ENCODE data around the gene CAPN15.

Gene CAPN15

DNA sequence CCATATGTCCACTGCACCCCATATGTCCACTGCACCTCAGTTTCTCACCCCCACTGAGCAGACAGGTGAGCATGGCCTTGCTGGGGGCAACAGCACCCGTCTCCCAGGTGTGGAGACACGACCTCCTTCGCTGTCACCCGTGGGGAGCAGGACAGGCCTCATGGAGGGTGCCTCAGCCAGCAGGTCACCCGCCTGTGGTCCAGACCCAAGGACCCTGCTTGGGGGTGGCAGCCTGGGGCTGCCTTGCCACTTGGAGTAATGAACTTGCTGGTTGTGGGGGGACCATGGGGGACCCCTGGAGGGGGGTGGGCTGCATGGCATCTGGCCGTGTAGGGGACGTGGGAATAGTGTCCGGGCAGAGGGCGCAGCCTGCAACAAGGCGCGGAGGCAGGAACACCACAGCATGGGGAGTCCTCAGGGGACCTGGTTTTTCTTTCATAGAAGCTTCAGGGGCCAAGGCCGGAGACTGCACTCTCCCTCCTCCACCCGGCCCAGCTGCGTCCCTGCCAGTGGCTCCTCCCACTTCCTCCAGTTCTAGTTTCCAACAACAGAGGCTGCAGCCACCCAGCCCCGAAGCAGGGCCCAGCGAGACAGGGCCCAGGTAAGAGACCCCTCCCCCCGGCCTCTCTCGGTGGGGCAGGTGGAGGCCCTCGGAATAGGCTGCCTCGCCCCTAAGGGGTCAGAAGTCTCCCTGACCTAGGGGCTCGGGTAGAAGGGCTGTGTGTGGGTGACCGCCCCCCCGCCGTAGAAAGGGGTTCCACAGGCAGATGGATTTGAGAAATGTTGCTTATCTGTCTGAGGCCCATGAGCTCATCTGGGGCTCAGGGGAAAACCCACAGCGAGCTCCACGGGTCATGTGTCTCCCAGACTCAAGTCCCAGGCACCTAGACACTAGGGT is 39.2 kb downstream of the CAPN15 start, which contains the start of gene NHLRC4:
TSS of gene NHLRC4 (plus strand) at position 531 of the 898 bp plus-strand sequence. CDS start 1,043 bp downstream, outside the sequence.
- ATAC-seq: peak; percentile 61
- TF ChIP-seq, protein P1, sequence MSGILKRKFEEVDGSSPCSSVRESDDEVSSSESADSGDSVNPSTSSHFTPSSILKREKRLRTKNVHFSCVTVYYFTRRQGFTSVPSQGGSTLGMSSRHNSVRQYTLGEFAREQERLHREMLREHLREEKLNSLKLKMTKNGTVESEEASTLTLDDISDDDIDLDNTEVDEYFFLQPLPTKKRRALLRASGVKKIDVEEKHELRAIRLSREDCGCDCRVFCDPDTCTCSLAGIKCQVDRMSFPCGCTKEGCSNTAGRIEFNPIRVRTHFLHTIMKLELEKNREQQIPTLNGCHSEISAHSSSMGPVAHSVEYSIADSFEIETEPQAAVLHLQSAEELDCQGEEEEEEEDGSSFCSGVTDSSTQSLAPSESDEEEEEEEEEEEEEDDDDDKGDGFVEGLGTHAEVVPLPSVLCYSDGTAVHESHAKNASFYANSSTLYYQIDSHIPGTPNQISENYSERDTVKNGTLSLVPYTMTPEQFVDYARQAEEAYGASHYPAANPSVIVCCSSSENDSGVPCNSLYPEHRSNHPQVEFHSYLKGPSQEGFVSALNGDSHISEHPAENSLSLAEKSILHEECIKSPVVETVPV (CRISPR knock-in tag; IDR thresholded peaks at IDR 0.05): no peak
- TF ChIP-seq RARB (CRISPR knock-in tag; IDR thresholded peaks at IDR 0.05) (no peak), ZNF565 (CRISPR knock-in tag; conservative IDR thresholded peaks at IDR 0.05; ENCODE audit: low read depth) (no peak), PPARA (CRISPR knock-in tag; IDR thresholded peaks at IDR 0.05; ENCODE audit: borderline replicate concordance) (no peak), ZFP3 (CRISPR knock-in tag; IDR thresholded peaks at IDR 0.05) (no peak), ISL1 (CRISPR knock-in tag; IDR thresholded peaks at IDR 0.05) (no peak), TOX (CRISPR knock-in tag; IDR thresholded peaks at IDR 0.05; ENCODE audit: borderline replicate concordance) (no peak), ZC3H10 (CRISPR knock-in tag; IDR thresholded peaks at IDR 0.05) (no peak)
- TF ChIP-seq, protein P2, sequence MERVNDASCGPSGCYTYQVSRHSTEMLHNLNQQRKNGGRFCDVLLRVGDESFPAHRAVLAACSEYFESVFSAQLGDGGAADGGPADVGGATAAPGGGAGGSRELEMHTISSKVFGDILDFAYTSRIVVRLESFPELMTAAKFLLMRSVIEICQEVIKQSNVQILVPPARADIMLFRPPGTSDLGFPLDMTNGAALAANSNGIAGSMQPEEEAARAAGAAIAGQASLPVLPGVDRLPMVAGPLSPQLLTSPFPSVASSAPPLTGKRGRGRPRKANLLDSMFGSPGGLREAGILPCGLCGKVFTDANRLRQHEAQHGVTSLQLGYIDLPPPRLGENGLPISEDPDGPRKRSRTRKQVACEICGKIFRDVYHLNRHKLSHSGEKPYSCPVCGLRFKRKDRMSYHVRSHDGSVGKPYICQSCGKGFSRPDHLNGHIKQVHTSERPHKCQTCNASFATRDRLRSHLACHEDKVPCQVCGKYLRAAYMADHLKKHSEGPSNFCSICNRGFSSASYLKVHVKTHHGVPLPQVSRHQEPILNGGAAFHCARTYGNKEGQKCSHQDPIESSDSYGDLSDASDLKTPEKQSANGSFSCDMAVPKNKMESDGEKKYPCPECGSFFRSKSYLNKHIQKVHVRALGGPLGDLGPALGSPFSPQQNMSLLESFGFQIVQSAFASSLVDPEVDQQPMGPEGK (CRISPR knock-in tag; IDR thresholded peaks at IDR 0.05; ENCODE audit: borderline replicate concordance): no peak

DNA sequence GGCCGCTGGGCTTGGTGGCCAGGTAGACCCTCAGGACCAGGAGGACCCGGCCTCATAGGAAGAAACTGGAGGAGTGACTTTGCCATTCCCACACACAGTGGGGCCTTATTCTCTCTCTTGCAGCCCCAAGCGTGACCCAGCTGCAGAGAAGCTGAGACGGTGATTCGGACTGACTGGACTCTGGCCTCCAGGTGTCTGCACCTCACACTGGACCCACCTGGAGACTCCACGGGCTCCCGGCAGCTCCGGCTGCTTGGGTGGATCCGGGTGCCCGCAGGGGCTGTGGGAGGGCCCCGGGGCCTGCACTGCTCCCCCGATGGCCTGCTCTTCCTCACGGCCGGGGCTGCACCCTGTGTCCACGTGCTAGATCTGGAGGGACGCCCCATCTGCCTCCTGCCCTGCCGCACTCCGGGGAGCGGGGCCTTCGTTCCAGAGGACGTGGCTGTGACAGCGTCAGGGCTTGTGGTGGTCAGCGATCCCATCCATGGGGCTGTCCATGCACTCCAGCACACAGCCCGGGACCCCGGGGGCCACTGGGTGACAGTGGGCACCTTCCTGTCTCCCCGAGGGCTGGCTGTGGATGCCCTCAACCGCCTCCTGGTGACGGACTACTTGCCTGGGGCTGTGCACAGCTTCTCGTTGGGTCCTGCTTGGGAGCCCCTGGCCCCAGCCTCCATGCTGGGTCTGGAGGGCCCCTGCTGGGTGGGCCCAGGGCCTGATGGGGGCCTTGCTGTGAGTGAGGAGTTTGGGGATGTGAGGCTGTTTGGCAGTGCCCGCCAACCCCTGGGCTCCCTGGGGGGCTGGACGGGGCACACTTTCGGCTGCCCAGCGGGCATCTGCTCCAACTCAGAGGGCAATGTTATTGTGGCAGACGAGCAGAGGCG is 40.1 kb downstream of the CAPN15 start:
- TF ChIP-seq, protein P2 (CRISPR knock-in tag; IDR thresholded peaks at IDR 0.05; ENCODE audit: borderline replicate concordance): no peak
- TF ChIP-seq ZNF8 (CRISPR knock-in tag; IDR thresholded peaks at IDR 0.05) (no peak), ZNF70 (CRISPR knock-in tag; IDR thresholded peaks at IDR 0.05) (no peak), OSR1 (CRISPR knock-in tag; IDR thresholded peaks at IDR 0.05) (no peak), PPARA (CRISPR knock-in tag; IDR thresholded peaks at IDR 0.05; ENCODE audit: borderline replicate concordance) (no peak), ZNF565 (CRISPR knock-in tag; conservative IDR thresholded peaks at IDR 0.05; ENCODE audit: low read depth) (no peak), ZC3H10 (CRISPR knock-in tag; IDR thresholded peaks at IDR 0.05) (no peak)
- TF ChIP-seq, protein P3, sequence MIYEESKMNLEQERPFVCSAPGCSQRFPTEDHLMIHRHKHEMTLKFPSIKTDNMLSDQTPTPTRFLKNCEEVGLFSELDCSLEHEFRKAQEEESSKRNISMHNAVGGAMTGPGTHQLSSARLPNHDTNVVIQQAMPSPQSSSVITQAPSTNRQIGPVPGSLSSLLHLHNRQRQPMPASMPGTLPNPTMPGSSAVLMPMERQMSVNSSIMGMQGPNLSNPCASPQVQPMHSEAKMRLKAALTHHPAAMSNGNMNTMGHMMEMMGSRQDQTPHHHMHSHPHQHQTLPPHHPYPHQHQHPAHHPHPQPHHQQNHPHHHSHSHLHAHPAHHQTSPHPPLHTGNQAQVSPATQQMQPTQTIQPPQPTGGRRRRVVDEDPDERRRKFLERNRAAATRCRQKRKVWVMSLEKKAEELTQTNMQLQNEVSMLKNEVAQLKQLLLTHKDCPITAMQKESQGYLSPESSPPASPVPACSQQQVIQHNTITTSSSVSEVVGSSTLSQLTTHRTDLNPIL (CRISPR knock-in tag; IDR thresholded peaks at IDR 0.05; ENCODE audit: low read depth): no peak
- TF ChIP-seq, protein P1 (CRISPR knock-in tag; IDR thresholded peaks at IDR 0.05): no peak
- TF ChIP-seq, protein P4, sequence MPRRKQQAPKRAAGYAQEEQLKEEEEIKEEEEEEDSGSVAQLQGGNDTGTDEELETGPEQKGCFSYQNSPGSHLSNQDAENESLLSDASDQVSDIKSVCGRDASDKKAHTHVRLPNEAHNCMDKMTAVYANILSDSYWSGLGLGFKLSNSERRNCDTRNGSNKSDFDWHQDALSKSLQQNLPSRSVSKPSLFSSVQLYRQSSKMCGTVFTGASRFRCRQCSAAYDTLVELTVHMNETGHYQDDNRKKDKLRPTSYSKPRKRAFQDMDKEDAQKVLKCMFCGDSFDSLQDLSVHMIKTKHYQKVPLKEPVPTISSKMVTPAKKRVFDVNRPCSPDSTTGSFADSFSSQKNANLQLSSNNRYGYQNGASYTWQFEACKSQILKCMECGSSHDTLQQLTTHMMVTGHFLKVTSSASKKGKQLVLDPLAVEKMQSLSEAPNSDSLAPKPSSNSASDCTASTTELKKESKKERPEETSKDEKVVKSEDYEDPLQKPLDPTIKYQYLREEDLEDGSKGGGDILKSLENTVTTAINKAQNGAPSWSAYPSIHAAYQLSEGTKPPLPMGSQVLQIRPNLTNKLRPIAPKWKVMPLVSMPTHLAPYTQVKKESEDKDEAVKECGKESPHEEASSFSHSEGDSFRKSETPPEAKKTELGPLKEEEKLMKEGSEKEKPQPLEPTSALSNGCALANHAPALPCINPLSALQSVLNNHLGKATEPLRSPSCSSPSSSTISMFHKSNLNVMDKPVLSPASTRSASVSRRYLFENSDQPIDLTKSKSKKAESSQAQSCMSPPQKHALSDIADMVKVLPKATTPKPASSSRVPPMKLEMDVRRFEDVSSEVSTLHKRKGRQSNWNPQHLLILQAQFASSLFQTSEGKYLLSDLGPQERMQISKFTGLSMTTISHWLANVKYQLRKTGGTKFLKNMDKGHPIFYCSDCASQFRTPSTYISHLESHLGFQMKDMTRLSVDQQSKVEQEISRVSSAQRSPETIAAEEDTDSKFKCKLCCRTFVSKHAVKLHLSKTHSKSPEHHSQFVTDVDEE (CRISPR knock-in tag; IDR thresholded peaks at IDR 0.05): no peak
- no peak for ATAC-seq
